ENCODE data around the gene ADGRF1.

DNA sequence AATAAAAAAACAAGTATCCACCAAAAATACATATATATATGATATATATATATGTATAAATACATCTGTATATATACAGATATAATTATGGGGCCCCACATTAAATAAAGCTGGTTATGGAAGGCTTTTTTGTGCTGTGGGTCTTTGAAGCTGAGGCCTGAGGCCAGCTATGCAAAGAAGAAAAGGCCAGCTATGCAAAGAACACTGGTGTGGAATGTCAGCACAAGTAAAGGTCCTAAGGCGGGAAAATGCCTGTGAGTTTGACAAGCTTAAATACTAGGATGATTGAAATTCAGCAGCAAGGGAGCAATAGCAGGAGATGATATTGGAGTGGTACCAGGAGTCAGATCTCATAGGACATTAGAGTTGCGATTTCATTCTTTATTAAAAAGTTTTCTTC, 25.2 kb downstream of the ADGRF1 start:
- TF ChIP-seq, protein P1, sequence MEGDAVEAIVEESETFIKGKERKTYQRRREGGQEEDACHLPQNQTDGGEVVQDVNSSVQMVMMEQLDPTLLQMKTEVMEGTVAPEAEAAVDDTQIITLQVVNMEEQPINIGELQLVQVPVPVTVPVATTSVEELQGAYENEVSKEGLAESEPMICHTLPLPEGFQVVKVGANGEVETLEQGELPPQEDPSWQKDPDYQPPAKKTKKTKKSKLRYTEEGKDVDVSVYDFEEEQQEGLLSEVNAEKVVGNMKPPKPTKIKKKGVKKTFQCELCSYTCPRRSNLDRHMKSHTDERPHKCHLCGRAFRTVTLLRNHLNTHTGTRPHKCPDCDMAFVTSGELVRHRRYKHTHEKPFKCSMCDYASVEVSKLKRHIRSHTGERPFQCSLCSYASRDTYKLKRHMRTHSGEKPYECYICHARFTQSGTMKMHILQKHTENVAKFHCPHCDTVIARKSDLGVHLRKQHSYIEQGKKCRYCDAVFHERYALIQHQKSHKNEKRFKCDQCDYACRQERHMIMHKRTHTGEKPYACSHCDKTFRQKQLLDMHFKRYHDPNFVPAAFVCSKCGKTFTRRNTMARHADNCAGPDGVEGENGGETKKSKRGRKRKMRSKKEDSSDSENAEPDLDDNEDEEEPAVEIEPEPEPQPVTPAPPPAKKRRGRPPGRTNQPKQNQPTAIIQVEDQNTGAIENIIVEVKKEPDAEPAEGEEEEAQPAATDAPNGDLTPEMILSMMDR (IDR thresholded peaks at IDR 0.05; ENCODE audit: low read depth, low read length), result no peak
- TF ChIP-seq POLR2A (IDR thresholded peaks at IDR 0.05; ENCODE audit: extremely low read depth, insufficient read length) (no peak), MAX (IDR thresholded peaks at IDR 0.05; ENCODE audit: low read depth, low read length) (no peak)

Data from NB4 (cell line).